IMR-90 (cell line): ENCODE data around the gene KRTAP12-1. TPM values are rescaled to one million over a fixed set of nuclear protein-coding genes. Genes with fewer than 3 reads are reported as not detected.

Experiments
- ATAC-seq: fragments of 200-7000 bp; cut with Tn5 transposase; 2 replicates; pipeline ENCODE4 v1.9.1; 2020; ENCODE audit warnings: low read depth, mild to moderate bottlenecking, moderate library complexity
- BruUV-seq: library from RNA; stranded (reverse); fragments of 400-500 nt; replicated peaks from 2 replicates; lab custom pipeline; 2021; lab: Mats Ljungman, UMichigan
- CTCF ChIA-PET: fragments of 300-600 bp; formaldehyde crosslinking; extraction: SDS; loops from one replicate; lab custom pipeline; 2021; ENCODE audit warnings: antibody characterized with exemption; lab: Yijun Ruan, JAX
- POLR2A ChIA-PET: fragments of 300-600 bp; sonication (Branson Sonifier 250); formaldehyde crosslinking; loops from one replicate; lab custom pipeline; 2022; ENCODE audit warnings: antibody characterized with exemption; ENCODE audit not compliant: unreplicated experiment; lab: Charles Lee
- DNase-seq: peaks from one replicate; pipeline ENCODE4 v3.0.0; 2013
- H2AFZ ChIP-seq: replicated peaks from 2 replicates; pipeline ENCODE3; 2013; ENCODE audit warnings: low read length, mild to moderate bottlenecking; ENCODE audit not compliant: poor library complexity
- H2AK5ac ChIP-seq: 2 replicates; pipeline ENCODE4 v1.6.1; 2013; ENCODE audit warnings: low read depth, low read length, inconsistent platforms
- H2AK9ac ChIP-seq: replicated peaks from 2 replicates; pipeline ENCODE3; 2013; ENCODE audit warnings: mild to moderate bottlenecking, low read depth, low read length, moderate library complexity; ENCODE audit not compliant: poor library complexity
- H2BK120ac ChIP-seq: 2 replicates; pipeline ENCODE4 v1.6.1; 2013; ENCODE audit warnings: low read depth, low read length, inconsistent platforms
- H2BK15ac ChIP-seq: 3 replicates; pipeline ENCODE4 v1.6.1; 2013; ENCODE audit warnings: low read depth, low read length, inconsistent platforms
- H2BK20ac ChIP-seq: 2 replicates; pipeline ENCODE4 v1.6.1; 2013; ENCODE audit warnings: low read depth, mild to moderate bottlenecking, inconsistent platforms, low read length, moderate library complexity
- H2BK5ac ChIP-seq: 2 replicates; pipeline ENCODE4 v1.6.1; 2013; ENCODE audit warnings: mild to moderate bottlenecking, low read depth, low read length, inconsistent platforms; ENCODE audit not compliant: poor library complexity, severe bottlenecking
- H3K14ac ChIP-seq: replicated peaks from 2 replicates; pipeline ENCODE4 v1.6.1; 2013; ENCODE audit warnings: low read depth, low read length, inconsistent platforms
- H3K18ac ChIP-seq: 2 replicates; pipeline ENCODE4 v1.6.1; 2013; ENCODE audit warnings: low read depth, low read length, control low read depth
- H3K23ac ChIP-seq: 2 replicates; pipeline ENCODE4 v1.6.1; 2013; ENCODE audit warnings: low read depth, low read length, inconsistent platforms
- H3K27ac ChIP-seq: 2 replicates; pipeline ENCODE4 v1.5.1; 2013; ENCODE audit warnings: mild to moderate bottlenecking, control low read depth, low read length; ENCODE audit not compliant: insufficient read depth
- H3K27me3 ChIP-seq: 2 replicates; pipeline ENCODE4 v1.6.1; 2013; ENCODE audit warnings: low read length; ENCODE audit not compliant: control insufficient read depth, insufficient read depth
- H3K36me3 ChIP-seq: 2 replicates; pipeline ENCODE4 v1.6.1; 2013; ENCODE audit warnings: low read length, mixed read lengths; ENCODE audit not compliant: control insufficient read depth, insufficient read depth
- H3K4ac ChIP-seq: 2 replicates; pipeline ENCODE4 v1.6.1; 2013; ENCODE audit warnings: low read depth, low read length, inconsistent platforms
- H3K4me1 ChIP-seq: 2 replicates; pipeline ENCODE4 v1.6.1; 2013; ENCODE audit warnings: low read length, mixed read lengths; ENCODE audit not compliant: control insufficient read depth, insufficient read depth
- H3K4me2 ChIP-seq: 2 replicates; pipeline ENCODE4 v1.6.1; 2013; ENCODE audit warnings: low read depth, mild to moderate bottlenecking, control low read depth, low read length, moderate library complexity
- H3K4me3 ChIP-seq: 2 replicates; pipeline ENCODE4 v1.5.1; 2013; ENCODE audit warnings: low read depth, mild to moderate bottlenecking, control low read depth, low read length, moderate library complexity; ENCODE audit not compliant: insufficient read depth
- H3K56ac ChIP-seq: 2 replicates; pipeline ENCODE4 v1.6.1; 2013; ENCODE audit warnings: low read length, inconsistent platforms; ENCODE audit not compliant: insufficient read depth; ENCODE audit errors: extremely low read depth
- H3K79me1 ChIP-seq, 2 experiments: 2 replicates each; pipeline ENCODE4 v1.6.1; 2013; ENCODE audit warnings: low read length in 2 of 2, inconsistent platforms in 1 of 2, low read depth in 1 of 2
- H3K9ac ChIP-seq: 2 replicates; pipeline ENCODE4 v1.6.1; 2013; ENCODE audit warnings: low read depth, low read length, control low read depth
- H3K9me1 ChIP-seq: 2 replicates; pipeline ENCODE4 v1.6.1; 2013; ENCODE audit warnings: low read length, inconsistent platforms; ENCODE audit not compliant: insufficient read depth
- H3K9me3 ChIP-seq: 2 replicates; pipeline ENCODE4 v1.6.1; 2013; ENCODE audit warnings: low read length; ENCODE audit not compliant: control insufficient read depth, insufficient read depth
- H4K20me1 ChIP-seq: 2 replicates; pipeline ENCODE4 v1.6.1; 2013; ENCODE audit warnings: low read length, inconsistent platforms; ENCODE audit not compliant: insufficient read depth
- H4K5ac ChIP-seq: 2 replicates; pipeline ENCODE4 v1.6.1; 2013; ENCODE audit warnings: mild to moderate bottlenecking, low read depth, low read length, control low read depth
- H4K8ac ChIP-seq, 2 experiments: 2 replicates each; pipeline ENCODE4 v1.6.1; 2013; ENCODE audit warnings: low read depth in 2 of 2, low read length in 2 of 2, control low read depth in 1 of 2, inconsistent platforms in 1 of 2
- H4K91ac ChIP-seq: 2 replicates; pipeline ENCODE4 v1.6.1; 2013; ENCODE audit warnings: low read depth, low read length, inconsistent platforms; ENCODE audit not compliant: insufficient read depth
- BHLHE40 ChIP-seq: fragments of 150-350 bp; IDR thresholded peaks from 2 replicates; pipeline ENCODE4 v1.6.1; 2016; ENCODE audit warnings: mild to moderate bottlenecking, low read depth, low read length
- CEBPB ChIP-seq: IDR thresholded peaks from 2 replicates; pipeline ENCODE4 v1.6.1; 2012; ENCODE audit warnings: low read depth, low read length, improper control_type of control experiment
- CHD1 ChIP-seq: IDR thresholded peaks from 2 replicates; pipeline ENCODE4 v1.6.1; 2012; ENCODE audit warnings: low read depth, low read length, improper control_type of control experiment
- FOS ChIP-seq: fragments of 150-350 bp; IDR thresholded peaks from 2 replicates; pipeline ENCODE4 v1.6.1; 2016; ENCODE audit warnings: low read depth, low read length
- MAFK ChIP-seq: IDR thresholded peaks from 2 replicates; pipeline ENCODE4 v1.6.1; 2012; ENCODE audit warnings: low read depth, low read length, improper control_type of control experiment
- MAZ ChIP-seq: IDR thresholded peaks from 2 replicates; pipeline ENCODE4 v1.6.1; 2012; ENCODE audit warnings: low read depth, mild to moderate bottlenecking, low read length, improper control_type of control experiment, moderate library complexity, borderline replicate concordance
- MXI1 ChIP-seq: IDR thresholded peaks from 2 replicates; pipeline ENCODE4 v1.6.1; 2012; ENCODE audit warnings: low read depth, mild to moderate bottlenecking, low read length, moderate library complexity, borderline replicate concordance
- NFE2L2 ChIP-seq: fragments of 150-350 bp; IDR thresholded peaks from 2 replicates; pipeline ENCODE4 v1.6.1; 2016; ENCODE audit warnings: low read depth, mild to moderate bottlenecking, low read length
- WGBS, 2 experiments: methylation state at CpG; one replicate each; pipeline versions ENCODE4 v1.1.5 to v1.1.7; 2013; ENCODE audit warnings: missing lambda C conversion rate in 2 of 2; ENCODE audit not compliant: insufficient read length in 1 of 2; ENCODE audit errors: extremely low coverage in 2 of 2; 5-methylcytosine and 5-hydroxymethylcytosine counted together
- dilution Hi-C: fragments of 300-500 bp; cut with HindIII; formaldehyde crosslinking; loops from one replicate; pipeline ENCODE4 v1.14.3; 2018; ENCODE audit warnings: low sequenced_read_pairs; ENCODE audit not compliant: unreplicated experiment
- in situ Hi-C: fragments of 300-500 bp; cut with MboI; formaldehyde crosslinking; loops from 3 replicates; pipeline ENCODE4 v1.14.3; 2019; ENCODE audit warnings: low sequenced_read_pairs, inconsistent platforms, mixed read lengths
- intact Hi-C: fragments of 100-400 bp; cut with micrococcal nuclease; formaldehyde crosslinking; loops from 2 replicates; pipeline ENCODE4 v1.10.0; 2022
- polyA plus RNA-seq, 3 experiments: library from polyadenylated mRNA; depleted of rRNA; stranded (reverse); fragments of >200 nt; gene quantifications; 2 replicates each; pipeline ENCODE4 v1.2.3, GENCODE V29; 2012; ENCODE audit warnings: low replicate concordance in 1 of 3
- total RNA-seq: library from RNA; depleted of rRNA; stranded (reverse); fragments of >200 nt; gene quantifications from 2 replicates; pipeline ENCODE4 v1.2.3, GENCODE V29; 2012
- TF ChIP-seq, protein P1 (sequence below): conservative IDR thresholded peaks from 2 replicates; pipeline ENCODE4 v1.5.1; 2012; ENCODE audit warnings: mild to moderate bottlenecking, low read depth, low read length, improper control_type of control experiment
- TF ChIP-seq, protein P2 (sequence below): fragments of 150-350 bp; IDR thresholded peaks from 2 replicates; pipeline ENCODE4 v1.6.1; 2017; ENCODE audit warnings: mild to moderate bottlenecking, antibody characterized with exemption, low read length, low read depth

The KRTAP12-1 gene
- total and polyA plus RNA-seq, 2 of the 4 experiments (the other 2 are of a cell fraction), result not detected

DNA sequence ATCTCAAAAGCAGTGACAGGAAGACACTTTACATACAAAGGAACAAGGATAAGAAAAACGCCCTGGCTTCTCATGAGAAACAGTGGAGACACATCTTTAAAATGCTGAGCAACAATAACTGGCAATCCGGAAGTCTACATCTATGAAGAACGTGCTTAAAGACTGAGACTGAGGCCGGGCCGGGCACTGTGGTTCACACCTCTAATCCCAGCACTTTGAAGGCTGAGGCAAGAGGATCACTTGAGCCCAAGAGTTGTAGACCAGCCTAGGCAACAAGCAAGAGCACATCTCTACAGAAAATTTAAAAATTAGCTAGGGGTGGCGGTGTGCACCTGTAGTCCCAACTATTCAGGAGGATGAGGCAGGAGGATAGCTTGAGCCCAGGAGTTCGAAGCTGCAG, 2.1 kb upstream of the KRTAP12-1 start:
- H3K4me1 ChIP-seq, result no peaks in the 10 kb centered on the region
- H4K8ac ChIP-seq, result no peak overlapping the region
- no peaks in the 10 kb centered on the region for H3K9me1 ChIP-seq
- no peak for DNase-seq
- dilution Hi-C loops (no loop called here), in situ Hi-C loops (no loop called here), intact Hi-C loops (no loop called here)
- no peak for TF ChIP-seq NFE2L2
- no peak for TF ChIP-seq MAZ
- TF ChIP-seq, protein P1, sequence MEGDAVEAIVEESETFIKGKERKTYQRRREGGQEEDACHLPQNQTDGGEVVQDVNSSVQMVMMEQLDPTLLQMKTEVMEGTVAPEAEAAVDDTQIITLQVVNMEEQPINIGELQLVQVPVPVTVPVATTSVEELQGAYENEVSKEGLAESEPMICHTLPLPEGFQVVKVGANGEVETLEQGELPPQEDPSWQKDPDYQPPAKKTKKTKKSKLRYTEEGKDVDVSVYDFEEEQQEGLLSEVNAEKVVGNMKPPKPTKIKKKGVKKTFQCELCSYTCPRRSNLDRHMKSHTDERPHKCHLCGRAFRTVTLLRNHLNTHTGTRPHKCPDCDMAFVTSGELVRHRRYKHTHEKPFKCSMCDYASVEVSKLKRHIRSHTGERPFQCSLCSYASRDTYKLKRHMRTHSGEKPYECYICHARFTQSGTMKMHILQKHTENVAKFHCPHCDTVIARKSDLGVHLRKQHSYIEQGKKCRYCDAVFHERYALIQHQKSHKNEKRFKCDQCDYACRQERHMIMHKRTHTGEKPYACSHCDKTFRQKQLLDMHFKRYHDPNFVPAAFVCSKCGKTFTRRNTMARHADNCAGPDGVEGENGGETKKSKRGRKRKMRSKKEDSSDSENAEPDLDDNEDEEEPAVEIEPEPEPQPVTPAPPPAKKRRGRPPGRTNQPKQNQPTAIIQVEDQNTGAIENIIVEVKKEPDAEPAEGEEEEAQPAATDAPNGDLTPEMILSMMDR, result no peak
- TF ChIP-seq, protein P2, sequence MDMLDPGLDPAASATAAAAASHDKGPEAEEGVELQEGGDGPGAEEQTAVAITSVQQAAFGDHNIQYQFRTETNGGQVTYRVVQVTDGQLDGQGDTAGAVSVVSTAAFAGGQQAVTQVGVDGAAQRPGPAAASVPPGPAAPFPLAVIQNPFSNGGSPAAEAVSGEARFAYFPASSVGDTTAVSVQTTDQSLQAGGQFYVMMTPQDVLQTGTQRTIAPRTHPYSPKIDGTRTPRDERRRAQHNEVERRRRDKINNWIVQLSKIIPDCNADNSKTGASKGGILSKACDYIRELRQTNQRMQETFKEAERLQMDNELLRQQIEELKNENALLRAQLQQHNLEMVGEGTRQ, result no peak
- TF ChIP-seq FOS, result no peak
- TF ChIP-seq MXI1, result no peak
- TF ChIP-seq MAFK, result no peak
- no peak for TF ChIP-seq CHD1
- TF ChIP-seq CEBPB, result no peak
- no peak for TF ChIP-seq BHLHE40
- H3K4me2 ChIP-seq, result no peak overlapping the region
- H4K91ac ChIP-seq, result no peak overlapping the region
- ATAC-seq, result no peak
- ChIA-PET POLR2A (no interaction called here), CTCF (no interaction called here)
- no peak overlapping the region for H3K27ac ChIP-seq
- H3K9me3 ChIP-seq, result no peaks in the 10 kb centered on the region
- H2BK120ac ChIP-seq, result no peak overlapping the region
- H2BK5ac ChIP-seq, result no peak overlapping the region
- H3K4ac ChIP-seq, result no peak overlapping the region
- no peak overlapping the region for H3K14ac ChIP-seq
- H2BK15ac ChIP-seq, result no peak overlapping the region
- H2AK9ac ChIP-seq, result no peak overlapping the region
- no peak overlapping the region for H3K4me3 ChIP-seq
- no peak overlapping the region for H3K23ac ChIP-seq
- no peak overlapping the region for H3K56ac ChIP-seq
- no peaks in the 10 kb centered on the region for H3K36me3 ChIP-seq
- WGBS, 2 experiments, result 51% methylated on average over 5 of the region's 7 CpGs; no CpG with 5 or more reads in 1 of the 2 experiments
- H2BK20ac ChIP-seq, result no peak overlapping the region
- H3K27me3 ChIP-seq, result peaks cover 32% of the 10 kb centered on the region
- H4K20me1 ChIP-seq, result no peaks in the 10 kb centered on the region
- no peak overlapping the region for H3K18ac ChIP-seq
- no peak overlapping the region for H2AFZ ChIP-seq
- no TSS peak for BruUV-seq
- H3K79me1 ChIP-seq, result no peaks in the 10 kb centered on the region
- no peak overlapping the region for H3K9ac ChIP-seq
- no peak overlapping the region for H2AK5ac ChIP-seq
- H4K5ac ChIP-seq, result no peak overlapping the region
